Sciatic nerve (tissue), 2 donors: ENCODE measurements around the gene SORBS1. TPM values are rescaled to one million over a fixed set of nuclear protein-coding genes. Genes with fewer than 3 reads are reported as not detected.

Experiments used
- ATAC-seq: fragments of 200-7000 bp; cut with Tn5 transposase; one replicate; pipeline ENCODE4 v1.9.1; 2020; ENCODE audit warnings: mild to moderate bottlenecking, moderate library complexity
- DNase-seq: peaks from one replicate; pipeline ENCODE4 v3.0.0-alpha.2; 2020; ENCODE audit warnings: low spot score
- intact Hi-C: fragments of 100-400 bp; cut with DNase I; formaldehyde crosslinking; loops from one replicate; pipeline ENCODE4 v1.14.2; 2022
- total RNA-seq: library from RNA; stranded (reverse); fragmentation: NEBNext Ultra II Directional; extraction: Animal tissue kit (Norgen Biotek cat#: 25700); gene quantifications from one replicate; pipeline ENCODE4 v1.2.1, GENCODE V29; 2021
- donor health status: DM: no; HTN: no; CAD: no.
- donor health status: DM: no; HTN: no; CAD: no.

Gene SORBS1
- total RNA-seq, 1 donor from 2014 or later: 593 TPM

GRCh38 chr10:95303950-95304349 is 257.2 kb downstream of the SORBS1 start:
- intact Hi-C loops: no loop called here
- ATAC-seq: no peak

DNA sequence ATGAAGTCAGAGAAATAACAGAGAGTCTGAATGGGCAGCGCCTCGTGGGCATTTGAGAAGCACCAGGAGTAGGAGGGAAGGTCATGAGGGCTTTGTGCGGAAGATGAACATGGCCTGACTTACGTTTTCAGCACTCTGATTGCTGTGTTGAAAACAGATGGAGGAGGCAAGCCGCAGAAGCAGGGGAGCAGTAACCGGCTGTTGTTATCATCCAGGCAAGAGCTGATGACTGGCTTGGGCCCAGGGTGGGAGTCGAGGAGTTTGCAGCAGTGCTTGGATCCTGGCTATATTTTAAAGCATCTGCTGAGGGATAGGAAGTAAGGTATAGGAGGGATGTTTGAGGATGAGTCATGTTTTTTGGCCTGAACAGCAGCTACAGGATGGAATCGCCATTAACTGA is 257.6 kb downstream of the SORBS1 start:
- ATAC-seq (no peak), DNase-seq (no peak)
- intact Hi-C loops: no loop called here

More at GRCh38 chr10:95303950-95304349, 257.2 kb downstream of the SORBS1 start:
- no peak for DNase-seq

GRCh38 chr10:95300022-95300539 is 261.1 kb downstream of the SORBS1 start:
- no peak for ATAC-seq
- no peak for DNase-seq
- intact Hi-C loops: no loop called here

GRCh38 chr10:95297402-95297801 is 263.8 kb downstream of the SORBS1 start:
- intact Hi-C loops: no loop called here
- no peak for DNase-seq
- ATAC-seq: no peak

- DNase-seq (no peak), ATAC-seq (no peak)
- intact Hi-C loops: no loop called here
Observed at GRCh38 chr10:95296764-95297163, 264.4 kb downstream of the SORBS1 start.

DNA sequence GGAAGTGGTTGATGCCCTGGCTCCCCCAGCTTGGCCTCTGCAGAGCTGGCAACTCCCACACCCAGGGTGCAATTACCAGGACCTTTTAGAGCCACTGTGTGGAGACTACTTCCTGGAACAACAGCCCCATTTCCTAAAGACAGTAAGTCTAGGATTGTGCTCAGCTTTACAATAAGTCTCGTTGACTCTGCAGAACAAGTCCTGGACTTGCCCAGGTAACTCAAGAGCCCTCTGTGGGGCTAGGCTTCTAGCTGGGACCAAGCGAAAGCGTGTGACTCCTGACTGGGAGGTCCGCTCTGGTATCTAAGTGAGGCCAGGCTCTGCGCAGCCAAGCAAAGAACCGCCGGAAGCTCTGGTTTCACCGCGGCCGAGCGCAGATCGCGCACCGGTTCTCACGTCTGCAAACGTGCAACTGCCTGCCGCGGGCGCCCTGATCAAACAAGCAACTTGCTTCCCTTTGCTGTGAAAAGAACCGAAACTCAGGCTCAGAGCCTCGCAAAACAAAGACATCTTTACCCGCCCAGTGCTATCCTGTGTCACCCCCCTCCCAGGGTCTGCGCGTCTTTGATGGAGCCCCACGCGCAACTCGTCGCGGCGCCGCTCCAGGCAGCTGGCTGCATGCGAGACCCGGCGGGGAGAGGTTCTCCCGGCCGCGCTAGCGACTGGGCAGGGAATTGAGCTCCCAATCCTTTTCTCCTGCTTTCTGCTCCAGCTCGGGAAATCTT is 266.0 kb downstream of the SORBS1 start:
- ATAC-seq (peak; percentile 35), DNase-seq (no peak)
- intact Hi-C loops: no loop called here

DNA sequence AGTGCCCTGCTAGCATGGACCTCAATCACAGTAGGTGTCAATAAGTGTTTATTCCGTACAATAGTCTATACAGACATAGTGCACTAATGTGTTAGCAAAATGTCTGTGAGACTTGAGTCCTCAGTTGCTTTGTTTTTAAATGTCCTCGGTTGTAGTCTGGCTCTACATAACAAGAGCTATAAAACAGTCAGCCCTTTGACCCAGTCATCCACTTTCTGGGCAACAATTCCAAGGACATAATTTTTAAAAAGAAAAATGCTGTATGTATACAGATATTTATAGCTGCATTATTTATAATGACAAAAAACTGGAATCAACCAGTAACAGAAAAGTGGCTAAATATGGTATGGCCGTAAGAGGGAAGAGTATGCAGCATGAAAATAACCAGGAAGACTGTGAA is 267.5 kb downstream of the SORBS1 start:
- DNase-seq (no peak), ATAC-seq (no peak)
- intact Hi-C loops: no loop called here

DNA sequence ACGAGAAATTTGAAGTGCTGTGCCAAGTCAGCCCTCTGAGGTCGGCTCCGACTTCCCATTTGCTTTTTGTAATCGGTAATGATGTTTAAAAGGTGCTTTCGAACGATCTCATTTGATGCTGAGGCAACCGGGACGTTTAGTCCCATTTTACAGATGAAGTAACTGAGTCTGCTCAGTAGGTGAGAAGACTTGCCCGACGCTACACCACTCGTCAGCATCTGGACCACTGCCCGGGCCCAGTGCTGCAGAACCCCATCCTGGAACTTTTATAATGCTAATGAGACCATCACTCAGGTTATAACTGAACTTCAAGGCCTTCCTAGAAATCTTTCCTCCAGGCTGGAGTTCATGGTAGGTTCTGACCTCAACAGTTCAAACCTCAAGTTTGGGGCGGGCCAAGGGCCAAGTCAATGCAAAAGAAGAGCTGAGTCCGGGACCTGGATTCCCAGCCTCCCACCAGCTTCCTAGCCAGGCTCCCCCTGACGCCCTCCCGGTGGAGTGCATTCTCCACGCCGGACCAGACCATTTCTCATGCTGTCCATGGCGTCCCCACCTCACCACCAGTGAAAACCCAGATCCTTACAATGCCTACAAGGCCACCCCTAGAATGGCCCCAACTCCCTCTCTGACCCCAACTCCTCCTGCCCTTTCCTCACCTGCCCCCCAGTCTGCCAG is 269.7 kb downstream of the SORBS1 start:
- intact Hi-C loops: no loop called here
- ATAC-seq (no peak), DNase-seq (no peak)

DNA sequence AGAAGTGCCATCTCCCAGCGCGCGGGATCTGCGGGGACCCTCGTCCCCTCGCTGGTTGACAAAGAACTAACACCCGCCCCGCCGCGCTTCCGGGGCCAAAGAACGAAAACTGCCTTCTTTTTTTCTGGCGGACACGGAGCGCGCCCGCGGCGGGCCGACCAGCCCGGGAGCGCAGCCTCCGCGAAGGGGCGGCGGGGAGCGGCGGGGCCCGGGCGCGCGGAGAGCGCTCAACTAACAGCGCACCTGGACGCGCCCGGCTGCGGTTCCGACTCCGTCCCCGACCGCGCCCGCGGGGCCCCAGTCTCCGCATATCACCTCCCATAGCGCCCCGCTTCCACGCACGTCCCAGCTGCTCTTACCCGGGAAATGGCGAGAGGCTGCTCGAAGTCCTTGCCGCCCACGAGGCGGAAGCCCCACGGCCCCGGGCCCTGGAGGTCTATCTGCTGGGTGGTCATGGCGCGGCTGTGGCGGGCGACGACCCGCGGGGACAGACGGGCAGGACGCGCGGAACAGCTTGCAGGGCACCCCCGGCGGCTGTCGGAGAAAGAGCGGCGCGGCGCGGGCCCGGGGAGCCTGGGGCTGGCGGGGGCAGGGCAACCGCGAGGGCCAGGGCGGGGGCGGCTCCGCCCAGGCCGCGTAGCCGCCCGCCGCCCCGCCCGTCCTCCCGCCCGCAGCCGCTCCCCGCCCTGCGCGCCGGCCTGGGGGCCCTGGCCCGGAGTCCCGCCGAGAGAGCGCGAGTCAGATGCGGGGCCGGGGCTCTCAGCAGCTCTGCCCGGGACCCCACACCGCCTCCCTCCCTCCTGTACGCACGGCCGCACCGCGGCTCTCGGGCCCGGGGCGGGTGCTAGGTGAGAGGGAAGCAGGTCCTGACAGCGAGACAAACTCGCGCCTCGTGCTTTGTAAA is 270.5 kb downstream of the SORBS1 start, which contains the start of gene PDLIM1:
PDLIM1 (minus strand) TSS at position 543 of the 904 bp plus-strand sequence; CDS start at position 455, 88 bp downstream.
- ATAC-seq: peak; percentile 78
- intact Hi-C loops: no loop called here
- peak; percentile 69 for DNase-seq

GRCh38 chr10:95289921-95290421 is 271.2 kb downstream of the SORBS1 start:
- DNase-seq (no peak), ATAC-seq (no peak)
- intact Hi-C loops: no loop called here

- ATAC-seq: no peak
- no peak for DNase-seq
- intact Hi-C loops: no loop called here
Observed at GRCh38 chr10:95289003-95289920, 271.9 kb downstream of the SORBS1 start.

- intact Hi-C loops: no loop called here
- ATAC-seq (no peak), DNase-seq (no peak)
Observed at GRCh38 chr10:95288303-95288702, 272.9 kb downstream of the SORBS1 start.

DNA sequence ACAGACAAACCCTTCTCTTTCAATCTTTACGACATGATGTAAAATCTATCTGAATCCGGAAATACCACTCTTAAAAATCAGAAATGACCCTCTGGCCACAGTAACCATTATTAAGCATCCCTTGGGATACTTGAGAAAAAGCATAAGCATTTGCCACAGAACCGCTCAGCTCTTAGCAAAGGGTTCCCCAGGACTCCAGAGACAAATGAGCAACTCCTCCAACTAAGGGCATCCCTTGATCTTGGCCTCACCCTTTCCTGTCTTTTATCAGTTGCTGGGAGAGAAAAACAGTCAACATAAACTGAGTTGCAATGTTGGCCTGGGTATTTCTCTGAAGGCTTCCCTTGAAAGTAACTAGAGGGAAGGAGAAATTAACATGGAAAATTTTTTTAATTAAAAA is 273.9 kb downstream of the SORBS1 start:
- DNase-seq (no peak), ATAC-seq (no peak)
- intact Hi-C loops: no loop called here

GRCh38 chr10:95286707-95287106 is 274.5 kb downstream of the SORBS1 start:
- intact Hi-C loops: no loop called here
- DNase-seq: no peak
- ATAC-seq: no peak

DNA sequence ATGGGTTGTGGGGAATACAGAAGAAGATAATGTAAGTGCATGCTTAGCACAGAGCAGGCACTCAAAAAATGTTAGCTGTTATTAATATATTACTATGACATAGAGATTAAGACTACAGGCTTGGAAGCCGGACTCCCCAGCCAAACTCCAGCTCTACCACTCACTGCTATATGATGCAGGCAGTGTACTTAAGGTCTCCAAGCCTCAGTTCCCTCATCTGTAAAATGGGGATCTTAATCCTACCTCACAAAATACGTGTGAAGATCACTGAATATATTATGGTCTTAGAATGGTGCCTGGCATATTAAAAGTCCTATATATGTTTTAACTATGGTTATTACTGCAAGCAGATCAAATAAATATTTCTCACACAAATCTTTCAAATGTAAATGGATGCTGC is 275.6 kb downstream of the SORBS1 start:
- intact Hi-C loops: no loop called here
- no peak for ATAC-seq
- DNase-seq: no peak

GRCh38 chr10:95284807-95285206 is 276.4 kb downstream of the SORBS1 start:
- no peak for ATAC-seq
- no peak for DNase-seq
- intact Hi-C loops: no loop called here

- intact Hi-C loops: no loop called here
- ATAC-seq (no peak), DNase-seq (no peak)
Observed at GRCh38 chr10:95282107-95282506, 279.1 kb downstream of the SORBS1 start.

DNA sequence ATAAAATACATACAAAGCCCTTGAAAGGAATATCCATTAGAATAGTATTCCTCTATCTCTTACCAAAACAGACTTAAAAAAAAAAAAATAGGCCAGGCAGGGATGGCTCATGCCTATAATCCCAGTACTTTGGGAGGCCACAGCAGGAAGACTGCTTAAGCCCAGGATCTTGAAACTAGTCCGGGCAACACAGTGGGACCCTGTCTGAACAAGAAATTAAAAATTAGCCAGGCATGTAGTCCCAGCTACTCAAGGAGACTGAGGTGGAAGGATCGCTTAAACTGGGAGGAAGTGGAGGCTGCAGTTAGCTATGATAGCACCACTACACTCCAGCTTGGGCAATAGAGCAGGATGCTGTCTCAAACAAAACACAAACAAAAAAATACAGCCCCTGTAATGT is 280.0 kb downstream of the SORBS1 start:
- intact Hi-C loops: no loop called here
- DNase-seq (no peak), ATAC-seq (no peak)
